CD4-positive, CD25-positive, alpha-beta regulatory T cell (primary cell): ENCODE data around the gene ZGPAT. TPM values are rescaled to one million over a fixed set of nuclear protein-coding genes. Genes with fewer than 3 reads are reported as not detected.
"Not testable (repeated sequence)": the region's sequence is repeated elsewhere in the genome, so short reads cannot be mapped to it uniquely, and the experiment has no call there.

Experiments
- ATAC-seq, 2 donors: fragments of 150-1000 bp; cut with Tn5 transposase; one replicate each; pipeline ENCODE4 v1.10.0; 2021; ENCODE audit warnings: low read depth in 2 of 2, moderate number of reproducible peaks in 2 of 2, moderate library complexity in 1 of 2
- DNase-seq, 3 donors: peaks; one replicate each; pipeline versions ENCODE4 v3.0.0 to v3.0.0-alpha.2; 2012 to 2022; ENCODE audit warnings: mixed read lengths in 1 of 3
- H3K27ac ChIP-seq: one replicate; pipeline ENCODE4 v1.7.0; 2013; ENCODE audit warnings: mild to moderate bottlenecking, low read length; ENCODE audit not compliant: insufficient read depth, poor library complexity, severe bottlenecking
- H3K27me3 ChIP-seq: one replicate; pipeline ENCODE4 v1.7.0; 2013; ENCODE audit warnings: low read length; ENCODE audit not compliant: control insufficient read depth, insufficient read depth
- H3K36me3 ChIP-seq: one replicate; pipeline ENCODE4 v1.7.0; 2013; ENCODE audit warnings: mild to moderate bottlenecking, low read length, moderate library complexity; ENCODE audit not compliant: control insufficient read depth, insufficient read depth
- H3K4me1 ChIP-seq: 2 replicates; pipeline ENCODE4 v1.7.0; 2013; ENCODE audit warnings: mild to moderate bottlenecking, low read length; ENCODE audit not compliant: insufficient read depth, control insufficient read depth, poor library complexity, severe bottlenecking
- H3K4me3 ChIP-seq: one replicate; pipeline ENCODE4 v1.7.0; 2013; ENCODE audit warnings: low read depth, mild to moderate bottlenecking, low read length, moderate library complexity
- H3K9me3 ChIP-seq, 2 experiments: 1 replicate in 1 of 2; 2 replicates in 1 of 2; pipeline ENCODE4 v1.7.0; 2013; ENCODE audit warnings: low read length in 2 of 2, mild to moderate bottlenecking in 1 of 2, moderate library complexity in 1 of 2; ENCODE audit not compliant: control insufficient read depth in 2 of 2
- H3K27ac Mint-ChIP-seq, 3 donors: one replicate each; pipeline ENCODE4 v1.8.0; 2020 to 2022; ENCODE audit warnings: mild to moderate bottlenecking in 3 of 3, mixed read lengths in 3 of 3, moderate library complexity in 2 of 3
- H3K27me3 Mint-ChIP-seq: one replicate; pipeline ENCODE4 v1.8.0; 2022; ENCODE audit warnings: mild to moderate bottlenecking, mixed read lengths
- H3K36me3 Mint-ChIP-seq: one replicate; pipeline ENCODE4 v1.8.0; 2020; ENCODE audit warnings: mixed read lengths
- H3K4me1 Mint-ChIP-seq, 4 donors: one replicate each; pipeline ENCODE4 v1.8.0; 2020 to 2022; ENCODE audit warnings: mixed read lengths in 4 of 4, mild to moderate bottlenecking in 1 of 4
- H3K4me3 Mint-ChIP-seq, 4 donors: one replicate each; pipeline ENCODE4 v1.8.0; 2020 to 2022; ENCODE audit warnings: mild to moderate bottlenecking in 4 of 4, mixed read lengths in 4 of 4, moderate library complexity in 3 of 4
- H3K9me3 Mint-ChIP-seq, 7 donors: one replicate each; pipeline ENCODE4 v1.8.0; 2020 to 2022; ENCODE audit warnings: mixed read lengths in 7 of 7, mild to moderate bottlenecking in 3 of 7, moderate library complexity in 2 of 7
- polyA plus RNA-seq, 4 donors: library from polyadenylated mRNA; unstranded; fragments of 300-500 nt; fragmentation: Illumina TruSeq; gene quantifications; one replicate each; pipeline ENCODE4 v1.2.3, GENCODE V29; 2021
- total RNA-seq: library from RNA; stranded (reverse); gene quantifications from one replicate; pipeline ENCODE4 v1.2.3, GENCODE V29; 2022

The ZGPAT gene
- total and polyA plus RNA-seq, 5 donors from 2014 or later: 34.0 to 51.5 (median 42.4) TPM

- peaks cover 3 to 11% of the 10 kb centered on the region in 2 experiments for H3K9me3 ChIP-seq
- H3K27me3 ChIP-seq: no peaks in the 10 kb centered on the region
- no peak overlapping the region for H3K4me3 ChIP-seq
- H3K27ac ChIP-seq: no peak overlapping the region
- H3K27ac Mint-ChIP-seq: peak overlapping the region in 1 of 3 donors; percentile 72
- no peaks in the 10 kb centered on the region for H3K27me3 Mint-ChIP-seq
- H3K4me1 ChIP-seq: peaks cover 22% of the 10 kb centered on the region
- peak overlapping the region; percentile 38 to 83 (median 62) for H3K4me3 Mint-ChIP-seq
- no peak for ATAC-seq
- peaks cover 16 to 57% (median 31%) of the 10 kb centered on the region in 4 donors for H3K4me1 Mint-ChIP-seq
- H3K36me3 ChIP-seq: peaks cover 52% of the 10 kb centered on the region
- H3K36me3 Mint-ChIP-seq: peaks cover 45% of the 10 kb centered on the region
- peaks cover 0 to 12% (median 3%) of the 10 kb centered on the region in 7 donors for H3K9me3 Mint-ChIP-seq
- no peak for DNase-seq
Observed at GRCh38 chr20:63712191-63712590, 4.4 kb downstream of the ZGPAT start.

GRCh38 chr20:63714858-63715257 lies 7.0 kb downstream of the ZGPAT start:
- Histone ChIP-seq H3K4me1 (peaks cover 5% of the 10 kb centered on the region), H3K27me3 (no peaks in the 10 kb centered on the region), H3K27ac (no peak overlapping the region), H3K9me3 (peaks cover 9 to 17% of the 10 kb centered on the region in 2 experiments), H3K4me3 (no peak overlapping the region), H3K36me3 (peaks cover 67% of the 10 kb centered on the region)
- no peak overlapping the region for H3K4me3 Mint-ChIP-seq
- H3K27ac Mint-ChIP-seq: no peak overlapping the region
- H3K4me1 Mint-ChIP-seq: peaks cover 16 to 53% (median 32%) of the 10 kb centered on the region in 4 donors
- no peak for ATAC-seq
- no peaks in the 10 kb centered on the region for H3K27me3 Mint-ChIP-seq
- no peak for DNase-seq
- peaks cover 0 to 17% (median 6%) of the 10 kb centered on the region in 7 donors for H3K9me3 Mint-ChIP-seq
- H3K36me3 Mint-ChIP-seq: peaks cover 56% of the 10 kb centered on the region

DNA sequence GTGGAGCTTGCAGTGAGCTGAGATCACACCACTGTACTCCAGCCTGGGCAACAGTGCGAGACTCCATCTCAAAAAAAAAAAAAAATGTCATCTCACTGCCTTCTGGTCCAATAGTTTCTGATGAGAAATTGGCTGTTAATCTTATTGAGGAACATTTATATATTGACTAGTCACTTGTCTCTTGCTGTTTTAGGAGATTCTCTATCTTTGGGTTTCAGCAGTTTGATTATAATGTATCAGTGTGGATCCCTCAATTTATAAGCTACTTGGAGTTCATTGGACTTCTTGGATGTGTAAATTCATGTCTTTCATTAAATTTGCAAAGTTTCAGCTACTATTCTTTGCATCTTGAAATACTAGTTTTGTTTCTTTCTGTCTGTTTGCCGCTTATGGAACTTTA lies 11.2 kb downstream of the ZGPAT start:
- peaks cover 36% of the 10 kb centered on the region for H3K36me3 Mint-ChIP-seq
- Histone ChIP-seq H3K9me3 (peaks cover 9 to 17% of the 10 kb centered on the region in 2 experiments), H3K27me3 (no peaks in the 10 kb centered on the region), H3K4me3 (no peak overlapping the region), H3K36me3 (peaks cover 53% of the 10 kb centered on the region), H3K27ac (no peak overlapping the region), H3K4me1 (no peaks in the 10 kb centered on the region)
- no peaks in the 10 kb centered on the region for H3K27me3 Mint-ChIP-seq
- peaks cover 0 to 43% (median 21%) of the 10 kb centered on the region in 4 donors for H3K4me1 Mint-ChIP-seq
- peaks cover 0 to 17% (median 4%) of the 10 kb centered on the region in 7 donors for H3K9me3 Mint-ChIP-seq
- DNase-seq: no peak
- ATAC-seq: no peak
- H3K4me3 Mint-ChIP-seq: no peak overlapping the region
- H3K27ac Mint-ChIP-seq: no peak overlapping the region

GRCh38 chr20:63722967-63723622 lies 15.3 kb downstream of the ZGPAT start:
- Mint-ChIP-seq H3K9me3 (peaks cover 0 to 15% (median 6%) of the 10 kb centered on the region in 7 donors), H3K4me1 (peaks cover 0 to 39% (median 22%) of the 10 kb centered on the region in 4 donors), H3K27ac (peak overlapping the region in 2 of 3 donors; percentile 51 to 63), H3K36me3 (peaks cover 24% of the 10 kb centered on the region), H3K4me3 (peak overlapping the region in 1 of 4 donors; percentile 32)
- DNase-seq, H3K27ac ChIP-seq, H3K4me3 ChIP-seq, H3K27me3 Mint-ChIP-seq, ATAC-seq, H3K27me3 ChIP-seq: not testable (repeated sequence)
- Histone ChIP-seq H3K36me3 (peaks cover 40% of the 10 kb centered on the region), H3K9me3 (peaks cover 10 to 18% of the 10 kb centered on the region in 2 experiments), H3K4me1 (peaks cover 13% of the 10 kb centered on the region)

DNA sequence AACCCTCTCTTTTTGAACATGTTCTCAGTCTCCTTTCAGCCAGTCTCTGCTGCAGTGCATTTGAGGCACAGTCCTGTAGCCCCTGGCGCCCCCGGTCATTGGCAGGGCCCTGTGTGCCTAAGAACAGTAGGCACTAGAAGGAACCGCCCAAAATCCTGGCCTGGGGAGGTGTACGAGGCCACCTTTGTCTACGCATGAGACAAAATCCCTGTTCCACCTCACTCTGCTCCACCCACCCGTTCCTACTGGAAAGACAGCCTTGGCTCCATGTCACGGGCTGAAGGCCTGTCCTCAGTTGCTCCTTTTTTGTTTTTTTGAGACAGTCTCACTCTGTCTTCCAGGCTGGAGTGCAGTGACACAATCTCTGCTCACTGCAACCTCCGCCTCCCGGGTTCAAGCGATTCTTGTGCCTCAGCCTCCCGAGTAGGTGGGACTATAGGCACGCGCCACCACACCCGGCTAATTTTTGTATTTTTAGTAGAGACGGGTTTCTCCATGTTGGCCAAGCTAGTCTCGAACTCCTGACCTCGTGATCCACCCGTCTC lies 22.4 kb downstream of the ZGPAT start:
- not testable (repeated sequence) for H3K4me3 Mint-ChIP-seq, DNase-seq, ATAC-seq, H3K9me3 ChIP-seq, H3K9me3 Mint-ChIP-seq, H3K27me3 ChIP-seq, H3K27me3 Mint-ChIP-seq
- H3K4me1 ChIP-seq: peaks cover 52% of the 10 kb centered on the region
- Mint-ChIP-seq H3K4me1 (peaks cover 5 to 34% (median 26%) of the 10 kb centered on the region in 4 donors), H3K27ac (peak overlapping the region in 1 of 3 donors; percentile 83), H3K36me3 (peaks cover 23% of the 10 kb centered on the region)
- peak overlapping the region; percentile 69 for H3K27ac ChIP-seq
- peak overlapping the region; percentile 71 for H3K4me3 ChIP-seq
- peaks cover 20% of the 10 kb centered on the region for H3K36me3 ChIP-seq

DNA sequence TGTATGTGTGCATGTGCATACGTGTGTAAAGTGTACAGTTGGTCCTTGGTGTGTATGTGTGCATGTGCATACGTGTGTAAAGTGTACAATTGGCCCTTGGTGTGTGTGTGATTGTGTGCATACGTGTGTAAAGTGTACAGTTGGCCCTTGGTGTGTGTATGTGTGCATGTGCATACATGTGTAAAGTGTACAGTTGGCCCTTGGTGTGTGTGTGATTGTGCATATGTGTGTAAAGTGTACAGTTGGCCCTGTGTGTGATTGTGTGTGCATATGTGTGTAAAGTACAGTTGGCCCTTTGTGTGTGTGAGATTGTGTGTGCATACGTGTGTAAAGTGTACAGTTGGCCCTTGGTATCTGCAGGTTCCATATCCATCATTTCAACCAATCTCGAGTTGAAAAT lies 23.6 kb downstream of the ZGPAT start:
- ATAC-seq: no peak
- H3K4me1 Mint-ChIP-seq: peaks cover 5 to 45% (median 35%) of the 10 kb centered on the region in 4 donors
- peaks cover 15% of the 10 kb centered on the region for H3K36me3 ChIP-seq
- no peak overlapping the region for H3K4me3 Mint-ChIP-seq
- peak overlapping the region; percentile 69 for H3K27ac ChIP-seq
- H3K36me3 Mint-ChIP-seq: peaks cover 25% of the 10 kb centered on the region
- H3K27ac Mint-ChIP-seq: no peak overlapping the region
- no peak for DNase-seq
- no peaks in the 10 kb centered on the region for H3K27me3 ChIP-seq
- peak overlapping the region; percentile 71 for H3K4me3 ChIP-seq
- no peaks in the 10 kb centered on the region for H3K27me3 Mint-ChIP-seq
- H3K4me1 ChIP-seq: peaks cover 63% of the 10 kb centered on the region
- peaks cover 0 to 2% (median 0%) of the 10 kb centered on the region in 7 donors for H3K9me3 Mint-ChIP-seq
- no peaks in the 10 kb centered on the region for H3K9me3 ChIP-seq

DNA sequence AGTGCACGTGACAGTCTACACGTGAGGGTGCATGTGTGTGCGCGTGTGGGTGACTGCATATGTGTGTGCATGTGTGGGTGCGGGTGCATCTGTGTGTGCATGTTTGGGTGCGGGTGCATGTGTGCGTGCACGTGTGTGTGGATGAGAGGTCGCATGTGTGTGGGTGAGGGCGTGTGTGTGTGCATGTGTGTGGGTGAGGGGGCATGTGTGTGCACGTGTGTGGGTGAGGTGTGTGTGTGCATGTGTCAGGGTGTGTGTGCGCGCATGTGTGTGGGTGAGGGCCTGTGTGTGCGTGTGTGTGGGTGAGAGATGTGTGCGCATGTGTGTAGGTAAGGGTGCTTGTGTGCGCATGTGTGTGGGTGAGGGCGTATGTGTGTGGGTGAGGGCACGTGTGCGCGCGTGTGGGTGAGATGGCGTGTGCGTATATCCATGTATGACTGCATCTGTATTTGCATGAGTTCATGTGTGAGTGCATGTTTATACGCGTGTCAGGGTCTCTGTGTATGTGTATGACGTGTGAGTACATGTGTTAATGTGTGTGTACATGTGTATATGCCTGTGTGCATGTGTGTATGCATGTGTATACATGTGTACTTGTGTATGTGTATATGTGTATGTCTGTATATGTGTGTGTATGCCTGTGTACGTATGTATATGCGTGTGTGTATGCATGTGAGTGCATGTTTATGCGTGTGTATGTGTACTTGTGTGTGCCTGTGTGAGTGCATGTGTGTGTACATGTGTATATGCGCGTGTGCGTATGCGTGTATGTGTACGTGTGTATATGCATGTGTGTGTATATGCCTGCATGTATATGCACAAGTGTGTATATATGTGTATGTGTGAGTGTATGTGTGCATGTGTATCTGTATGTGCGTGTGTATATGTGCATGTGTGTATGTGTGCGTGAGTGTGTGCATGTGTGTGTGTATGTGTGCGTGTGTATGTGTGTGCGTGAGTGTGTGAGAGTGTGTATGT lies 24.6 kb downstream of the ZGPAT start:
- ATAC-seq (no peak), DNase-seq (no peak)
- Mint-ChIP-seq H3K27ac (no peak overlapping the region), H3K27me3 (no peaks in the 10 kb centered on the region), H3K4me3 (no peak overlapping the region), H3K36me3 (peaks cover 21% of the 10 kb centered on the region), H3K4me1 (peaks cover 5 to 37% (median 30%) of the 10 kb centered on the region in 4 donors), H3K9me3 (peaks cover 0 to 2% (median 0%) of the 10 kb centered on the region in 7 donors)
- Histone ChIP-seq H3K27ac (no peak overlapping the region), H3K9me3 (no peaks in the 10 kb centered on the region), H3K4me3 (no peak overlapping the region), H3K4me1 (peaks cover 62% of the 10 kb centered on the region), H3K27me3 (no peaks in the 10 kb centered on the region), H3K36me3 (peaks cover 15% of the 10 kb centered on the region)
